ENCODE results near the gene STRA6. TPM values are rescaled to one million over a fixed set of nuclear protein-coding genes. Genes with fewer than 3 reads are reported as not detected.

STRA6 gene
- polyA plus RNA-seq, 1 donor from 2014 or later, result not detected

- Mint-ChIP-seq H3K27ac (peak overlapping the region; percentile 73 to 95 (median 87)), H3K4me1 (peaks cover 2 to 19% (median 17%) of the 10 kb centered on the region in 3 donors), H3K36me3 (peaks cover 2% of the 10 kb centered on the region), H3K9me3 (peaks cover 0 to 8% (median 0%) of the 10 kb centered on the region in 3 donors), H3K27me3 (peaks cover 64% of the 10 kb centered on the region), H3K4me3 (peak overlapping the region; percentile 7 to 80 (median 28))
Measured at GRCh38 chr15:74131628-74132413, 70.8 kb downstream of the STRA6 start.

DNA sequence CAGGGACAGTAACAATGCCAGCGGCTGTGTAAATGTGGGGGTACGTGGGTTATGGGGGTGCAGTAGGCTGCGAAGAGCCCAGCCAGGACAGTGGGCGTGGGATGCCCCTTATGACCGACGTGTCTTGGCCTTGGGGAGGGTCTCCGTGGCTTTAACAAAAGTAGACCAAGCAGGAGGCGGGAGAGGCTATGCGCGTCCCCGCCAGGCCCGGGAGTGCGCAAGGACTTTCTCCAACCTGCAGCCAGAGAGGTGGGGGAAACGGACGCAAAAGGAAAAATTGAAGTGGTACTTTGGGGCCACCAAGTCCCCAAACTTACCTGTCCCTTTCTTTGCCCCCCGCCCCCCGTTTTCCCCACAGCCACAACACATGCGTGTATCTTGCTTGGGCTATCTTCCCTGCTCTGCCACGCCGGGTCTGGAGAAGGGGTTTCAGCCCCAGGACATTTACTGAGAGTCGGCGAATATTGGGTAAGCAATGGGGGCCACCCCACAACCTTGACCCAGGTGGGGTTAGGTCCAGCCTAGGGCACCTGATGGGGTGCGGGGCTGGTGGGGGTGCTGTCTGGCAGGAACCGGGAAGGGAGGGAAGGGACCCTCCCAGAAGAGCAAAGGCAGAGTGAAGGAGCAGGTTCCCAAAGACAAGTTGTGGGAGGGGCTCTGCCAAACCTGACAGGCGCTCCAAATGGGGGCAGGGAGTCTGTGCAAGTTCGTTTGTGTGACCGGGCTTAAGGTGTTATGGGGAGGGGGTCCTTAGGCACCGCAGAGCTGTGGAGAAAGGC is 71.5 kb downstream of the STRA6 start:
- Mint-ChIP-seq H3K27ac (peak overlapping the region; percentile 73 to 95 (median 89)), H3K27me3 (peaks cover 61% of the 10 kb centered on the region), H3K4me3 (peak overlapping the region in 3 of 4 donors; percentile 7 to 78 (median 58)), H3K4me1 (peaks cover 0 to 17% (median 13%) of the 10 kb centered on the region in 3 donors), H3K36me3 (peaks cover 2% of the 10 kb centered on the region), H3K9me3 (peaks cover 0 to 8% (median 0%) of the 10 kb centered on the region in 3 donors)

DNA sequence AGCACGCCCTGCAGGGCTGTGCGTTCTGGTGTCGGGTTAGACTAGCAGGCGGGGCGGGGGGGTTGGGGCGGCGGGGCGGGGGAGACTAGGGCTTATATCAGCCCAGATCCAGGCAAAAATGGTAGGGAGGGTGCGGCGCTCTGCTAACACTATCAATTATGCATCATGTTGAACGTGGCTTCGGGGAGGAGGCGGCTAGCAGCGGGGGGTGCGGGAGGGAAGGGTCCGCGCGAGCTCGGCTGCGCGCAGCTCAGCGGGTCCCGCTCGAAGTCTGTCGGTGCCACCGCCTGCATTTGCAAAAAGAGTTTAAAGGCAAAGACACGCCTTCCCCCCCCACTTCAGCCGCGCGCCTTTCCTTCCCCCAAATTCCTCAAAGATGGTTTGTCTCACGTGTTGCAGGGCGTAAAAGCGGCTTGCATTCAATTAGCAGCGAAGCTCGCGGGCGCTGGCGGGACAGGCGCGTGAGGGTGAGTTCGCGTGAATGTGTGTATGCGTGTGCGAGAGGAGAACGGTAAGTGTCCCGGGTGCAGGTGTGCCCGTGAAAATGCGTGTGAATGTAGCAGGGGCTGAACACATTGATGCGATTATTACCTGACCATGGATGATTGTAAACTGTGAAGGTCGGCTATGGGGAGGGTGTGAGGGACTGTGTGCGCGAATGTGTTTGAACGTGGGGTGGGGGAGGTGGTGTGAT is 72.3 kb downstream of the STRA6 start, which contains the start of gene ISLR2:
TSS of gene ISLR2 (plus strand) at position 432 of the 694 bp plus-strand sequence. CDS start 2,169 bp downstream, outside the sequence.
- peaks cover 0 to 17% (median 15%) of the 10 kb centered on the region in 3 donors for H3K4me1 Mint-ChIP-seq
- H3K9me3 Mint-ChIP-seq, result peaks cover 0 to 8% (median 0%) of the 10 kb centered on the region in 3 donors
- peaks cover 57% of the 10 kb centered on the region for H3K27me3 Mint-ChIP-seq
- H3K4me3 Mint-ChIP-seq, result peak within 1 kb of the TSS; percentile 46 to 83 (median 68)
- peak within 1 kb of the TSS; percentile 73 to 95 (median 89) for H3K27ac Mint-ChIP-seq
- H3K36me3 Mint-ChIP-seq, result peaks cover 2% of the 10 kb centered on the region

- Mint-ChIP-seq H3K9me3 (peaks cover 0 to 8% (median 0%) of the 10 kb centered on the region in 3 donors), H3K36me3 (peaks cover 2% of the 10 kb centered on the region), H3K4me3 (peak overlapping the region; percentile 46 to 83 (median 68)), H3K4me1 (peaks cover 0 to 17% (median 13%) of the 10 kb centered on the region in 3 donors), H3K27me3 (peaks cover 52% of the 10 kb centered on the region), H3K27ac (peak overlapping the region; percentile 73 to 95 (median 83))
Measured at GRCh38 chr15:74129586-74130154, 72.9 kb downstream of the STRA6 start.

Other genes with a start within 250 kb of the STRA6 start
- gene STOML1, start 210.5 kb downstream of the STRA6 start, polyA plus RNA-seq, result 6.6 TPM
- gene PML, start 208.1 kb downstream of the STRA6 start, polyA plus RNA-seq, result 43.4 TPM
- gene GOLGA6A, start 120.2 kb downstream of the STRA6 start, polyA plus RNA-seq, result not detected
- not detected for gene ISLR2, start 72.2 kb downstream of the STRA6 start, polyA plus RNA-seq
- gene ISLR, start 29.1 kb downstream of the STRA6 start, polyA plus RNA-seq, result not detected
- not detected for gene CCDC33, start 33.5 kb upstream of the STRA6 start, polyA plus RNA-seq
- gene CYP11A1, start 164.9 kb upstream of the STRA6 start, polyA plus RNA-seq, result not detected
- gene SEMA7A, start 231.2 kb upstream of the STRA6 start, polyA plus RNA-seq, result 5.0 TPM